ENCODE measurements around the gene JARID2.
A peak's percentile ranks its signal among the peaks of the same experiment; 100 is the strongest.
"Not testable (repeated sequence)": the region's sequence is repeated elsewhere in the genome, so short reads cannot be mapped to it uniquely, and the experiment has no call there.

The JARID2 gene

GRCh38 chr6:15316754-15317153, 70.9 kb downstream of the JARID2 start:
- no peak for DNase-seq

- no peak for DNase-seq
Measured at GRCh38 chr6:15317251-15317650, 71.4 kb downstream of the JARID2 start.

- DNase-seq = peak; percentile 32
Measured at GRCh38 chr6:15317934-15318902, 72.3 kb downstream of the JARID2 start.

- no peak for DNase-seq
Measured at GRCh38 chr6:15319677-15320076, 73.8 kb downstream of the JARID2 start.

- DNase-seq = peak; percentile 55
Measured at GRCh38 chr6:15320693-15321092, 74.8 kb downstream of the JARID2 start.

- DNase-seq = no peak
Measured at GRCh38 chr6:15322184-15322583, 76.3 kb downstream of the JARID2 start.

- peak; percentile 66 for DNase-seq
Measured at GRCh38 chr6:15322781-15323536, 77.1 kb downstream of the JARID2 start.

GRCh38 chr6:15323611-15324010, 77.7 kb downstream of the JARID2 start:
- DNase-seq = not testable (repeated sequence)

- no peak for DNase-seq
Measured at GRCh38 chr6:15324427-15324985, 78.6 kb downstream of the JARID2 start.

GRCh38 chr6:15325540-15325955, 79.7 kb downstream of the JARID2 start:
- DNase-seq = no peak

- no peak for DNase-seq
Measured at GRCh38 chr6:15326067-15326614, 80.3 kb downstream of the JARID2 start.

GRCh38 chr6:15327271-15327670, 81.4 kb downstream of the JARID2 start:
- DNase-seq = peak; percentile 22

- DNase-seq = peak; percentile 99
Measured at GRCh38 chr6:15329197-15329671, 83.4 kb downstream of the JARID2 start.

GRCh38 chr6:15330174-15330944, 84.5 kb downstream of the JARID2 start:
- peak; percentile 29 for DNase-seq

GRCh38 chr6:15331143-15331542, 85.3 kb downstream of the JARID2 start:
- DNase-seq = no peak

- no peak for DNase-seq
Measured at GRCh38 chr6:15331629-15332251, 85.9 kb downstream of the JARID2 start.

- no peak for DNase-seq
Measured at GRCh38 chr6:15332446-15332845, 86.6 kb downstream of the JARID2 start.

- DNase-seq = no peak
Measured at GRCh38 chr6:15335385-15335784, 89.5 kb downstream of the JARID2 start.

- no peak for DNase-seq
Measured at GRCh38 chr6:15335916-15336315, 90.0 kb downstream of the JARID2 start.

GRCh38 chr6:15336900-15337560, 91.2 kb downstream of the JARID2 start:
- no peak for DNase-seq

GRCh38 chr6:15337582-15337981, 91.7 kb downstream of the JARID2 start:
- DNase-seq = no peak

All from fibroblast of skin of scalp (primary cell).